Natural killer cell (primary cell): ENCODE measurements around the gene BARX1. TPM values are rescaled to one million over a fixed set of nuclear protein-coding genes. Genes with fewer than 3 reads are reported as not detected.
"Not testable (repeated sequence)": the region's sequence is repeated elsewhere in the genome, so short reads cannot be mapped to it uniquely, and the experiment has no call there.

Experiments
- ATAC-seq, 3 donors: fragments of 150-1000 bp in 2 of 3; fragments of 200-7000 bp in 1 of 3; cut with Tn5 transposase; 1 replicate in 1 of 3; 2 replicates in 2 of 3; pipeline ENCODE4 v1.10.0; 2021; ENCODE audit warnings: mild to moderate bottlenecking in 2 of 3, moderate library complexity in 2 of 3
- DNase-seq, 2 donors: peaks; one replicate each; pipeline versions ENCODE4 v3.0.0 to v3.0.0-alpha.2; 2013 to 2021; ENCODE audit warnings: mixed read lengths in 1 of 2
- H3K27ac ChIP-seq: one replicate; pipeline ENCODE4 v1.5.1; 2013; ENCODE audit warnings: mild to moderate bottlenecking, low read length
- H3K27me3 ChIP-seq: one replicate; pipeline ENCODE4 v1.6.1; 2013; ENCODE audit warnings: low read length; ENCODE audit not compliant: control insufficient read depth, insufficient read depth
- H3K36me3 ChIP-seq: one replicate; pipeline ENCODE4 v1.6.1; 2013; ENCODE audit warnings: low read length; ENCODE audit not compliant: control insufficient read depth, insufficient read depth
- H3K4me1 ChIP-seq: one replicate; pipeline ENCODE4 v1.6.1; 2013; ENCODE audit warnings: low read length; ENCODE audit not compliant: control insufficient read depth, insufficient read depth
- H3K4me3 ChIP-seq: one replicate; pipeline ENCODE4 v1.5.1; 2013; ENCODE audit warnings: low read length
- H3K9me3 ChIP-seq: one replicate; pipeline ENCODE4 v1.6.1; 2013; ENCODE audit warnings: low read length; ENCODE audit not compliant: control insufficient read depth, insufficient read depth
- H3K27ac Mint-ChIP-seq, 2 donors: one replicate each; pipeline ENCODE4 v1.8.0; 2022; ENCODE audit warnings: mild to moderate bottlenecking in 2 of 2, mixed read lengths in 2 of 2, moderate library complexity in 1 of 2
- H3K27me3 Mint-ChIP-seq, 2 donors: one replicate each; pipeline ENCODE4 v1.8.0; 2022; ENCODE audit warnings: low read depth in 2 of 2, mixed read lengths in 2 of 2
- H3K36me3 Mint-ChIP-seq: one replicate; pipeline ENCODE4 v1.8.0; 2022; ENCODE audit warnings: mixed read lengths
- H3K4me1 Mint-ChIP-seq, 2 donors: one replicate each; pipeline ENCODE4 v1.8.0; 2022; ENCODE audit warnings: mixed read lengths in 2 of 2
- H3K4me3 Mint-ChIP-seq: one replicate; pipeline ENCODE4 v1.8.0; 2022; ENCODE audit warnings: mild to moderate bottlenecking, moderate library complexity, mixed read lengths
- H3K9me3 Mint-ChIP-seq, 2 donors: one replicate each; pipeline ENCODE4 v1.8.0; 2022; ENCODE audit warnings: mixed read lengths in 2 of 2
- CTCF ChIP-seq: fragments of 200-600 bp; IDR thresholded peaks from one replicate; pipeline ENCODE4 v1.8.0; 2022; ENCODE audit warnings: antibody characterized with exemption
- WGBS: methylation state at CpG from one replicate; pipeline ENCODE4 v1.1.7; 2013; ENCODE audit warnings: missing lambda C conversion rate; ENCODE audit not compliant: insufficient coverage; 5-methylcytosine and 5-hydroxymethylcytosine counted together
- intact Hi-C: fragments of 100-400 bp; cut with micrococcal nuclease; formaldehyde crosslinking; loops from one replicate; pipeline ENCODE4 v1.14.2; 2022
- total RNA-seq, 4 donors: library from RNA; stranded (reverse); fragments of 120-200 nt in 1 of 4; gene quantifications; one replicate each; pipeline versions ENCODE4 v1.2.3 to v1.2.4, GENCODE V29; 2013 to 2022

The BARX1 gene
- total RNA-seq, 3 donors from 2014 or later (not counting 1 experiment from before 2014, with no cell fraction given), result not detected

GRCh38 chr9:93975262-93975661 is 20.1 kb upstream of the BARX1 start:
- no peak overlapping the region for H3K4me3 ChIP-seq
- H3K36me3 ChIP-seq, result no peaks in the 10 kb centered on the region
- no peaks in the 10 kb centered on the region for H3K9me3 ChIP-seq
- H3K4me1 ChIP-seq, result no peaks in the 10 kb centered on the region
- no peak for DNase-seq
- H3K36me3 Mint-ChIP-seq, result no peaks in the 10 kb centered on the region
- no peak for ATAC-seq
- H3K4me1 Mint-ChIP-seq, result no peaks in the 10 kb centered on the region
- H3K27me3 Mint-ChIP-seq, result peaks cover 24 to 31% of the 10 kb centered on the region in 2 donors
- no peaks in the 10 kb centered on the region for H3K27me3 ChIP-seq
- H3K4me3 Mint-ChIP-seq, result no peak overlapping the region
- H3K9me3 Mint-ChIP-seq, result no peaks in the 10 kb centered on the region
- 90% methylated on average over 7 of the region's 7 CpGs for whole genome bisulfite sequencing
- H3K27ac Mint-ChIP-seq, result no peak overlapping the region
- TF ChIP-seq CTCF, result no peak
- intact Hi-C loops, result no loop called here
- no peak overlapping the region for H3K27ac ChIP-seq

- H3K9me3 Mint-ChIP-seq, result no peaks in the 10 kb centered on the region
These were observed 19.0 kb upstream of the BARX1 start for GRCh38 chr9:93974151-93974550.

GRCh38 chr9:93972655-93973054 is 17.5 kb upstream of the BARX1 start:
- not testable (repeated sequence) for DNase-seq, ATAC-seq, H3K4me3 Mint-ChIP-seq, H3K27ac ChIP-seq, H3K36me3 ChIP-seq, H3K9me3 Mint-ChIP-seq, H3K9me3 ChIP-seq, H3K4me3 ChIP-seq, H3K4me1 Mint-ChIP-seq, H3K27me3 ChIP-seq, H3K36me3 Mint-ChIP-seq, H3K4me1 ChIP-seq, H3K27ac Mint-ChIP-seq
- intact Hi-C loops, result loop anchor here (2.0 kb wide), 1 partner anchor 20 kb away; no protein-coding TSS in a partner anchor
- 86% methylated on average over 2 of the region's 3 CpGs for WGBS
- peaks cover 9 to 21% of the 10 kb centered on the region in 2 donors for H3K27me3 Mint-ChIP-seq

More at GRCh38 chr9:93974151-93974550, 19.0 kb upstream of the BARX1 start:
- Mint-ChIP-seq H3K27ac (no peak overlapping the region), H3K27me3 (peaks cover 14 to 21% of the 10 kb centered on the region in 2 donors), H3K4me3 (no peak overlapping the region), H3K36me3 (no peaks in the 10 kb centered on the region), H3K4me1 (no peaks in the 10 kb centered on the region)
- Histone ChIP-seq H3K36me3 (no peaks in the 10 kb centered on the region), H3K27ac (no peak overlapping the region), H3K27me3 (no peaks in the 10 kb centered on the region), H3K9me3 (no peaks in the 10 kb centered on the region), H3K4me1 (no peaks in the 10 kb centered on the region), H3K4me3 (no peak overlapping the region)
- ATAC-seq, result no peak
- TF ChIP-seq CTCF, result no peak
- DNase-seq, result no peak
- WGBS, result no CpG with 5 or more reads among the region's 3 CpGs
- intact Hi-C loops, result no loop called here

- H3K27me3 Mint-ChIP-seq, result peaks cover 20 to 31% of the 10 kb centered on the region in 2 donors
- DNase-seq, result no peak
- Histone ChIP-seq H3K4me3 (no peak overlapping the region), H3K36me3 (no peaks in the 10 kb centered on the region), H3K27me3 (no peaks in the 10 kb centered on the region), H3K27ac (no peak overlapping the region), H3K9me3 (no peaks in the 10 kb centered on the region), H3K4me1 (no peaks in the 10 kb centered on the region)
- no peak for ATAC-seq
- intact Hi-C loops, result no loop called here
- WGBS, result 100% methylated on average over 1 of the region's 3 CpGs
- no peak overlapping the region for H3K4me3 Mint-ChIP-seq
- no peak overlapping the region for H3K27ac Mint-ChIP-seq
- TF ChIP-seq CTCF, result no peak
- no peaks in the 10 kb centered on the region for H3K36me3 Mint-ChIP-seq
- H3K4me1 Mint-ChIP-seq, result no peaks in the 10 kb centered on the region
- no peaks in the 10 kb centered on the region for H3K9me3 Mint-ChIP-seq
These were observed 14.1 kb upstream of the BARX1 start for GRCh38 chr9:93969328-93969661.
